ENCODE data around the gene HOXC13.

Gene HOXC13

GRCh38 chr12:53995378-53996239, 57.0 kb downstream of the HOXC13 start:
- no peak for DNase-seq
